IMR-90 (cell line): ENCODE measurements around the gene LIPE. TPM values are rescaled to one million over a fixed set of nuclear protein-coding genes. Genes with fewer than 3 reads are reported as not detected.
A peak's percentile ranks its signal among the peaks of the same experiment; 100 is the strongest.

ENCODE experiments used
- ATAC-seq: fragments of 200-7000 bp; cut with Tn5 transposase; 2 replicates; pipeline ENCODE4 v1.9.1; 2020; ENCODE audit warnings: low read depth, mild to moderate bottlenecking, moderate library complexity
- BruUV-seq: library from RNA; stranded (reverse); fragments of 400-500 nt; replicated peaks from 2 replicates; lab custom pipeline; 2021; lab: Mats Ljungman, UMichigan
- CTCF ChIA-PET: fragments of 300-600 bp; formaldehyde crosslinking; extraction: SDS; loops from one replicate; lab custom pipeline; 2021; ENCODE audit warnings: antibody characterized with exemption; lab: Yijun Ruan, JAX
- POLR2A ChIA-PET: fragments of 300-600 bp; sonication (Branson Sonifier 250); formaldehyde crosslinking; loops from one replicate; lab custom pipeline; 2022; ENCODE audit warnings: antibody characterized with exemption; ENCODE audit not compliant: unreplicated experiment; lab: Charles Lee
- DNase-seq: peaks from one replicate; pipeline ENCODE4 v3.0.0; 2013
- H2AFZ ChIP-seq: replicated peaks from 2 replicates; pipeline ENCODE3; 2013; ENCODE audit warnings: low read length, mild to moderate bottlenecking; ENCODE audit not compliant: poor library complexity
- H2AK5ac ChIP-seq: 2 replicates; pipeline ENCODE4 v1.6.1; 2013; ENCODE audit warnings: low read depth, low read length, inconsistent platforms
- H2AK9ac ChIP-seq: replicated peaks from 2 replicates; pipeline ENCODE3; 2013; ENCODE audit warnings: mild to moderate bottlenecking, low read depth, low read length, moderate library complexity; ENCODE audit not compliant: poor library complexity
- H2BK120ac ChIP-seq: 2 replicates; pipeline ENCODE4 v1.6.1; 2013; ENCODE audit warnings: low read depth, low read length, inconsistent platforms
- H2BK15ac ChIP-seq: 3 replicates; pipeline ENCODE4 v1.6.1; 2013; ENCODE audit warnings: low read depth, low read length, inconsistent platforms
- H2BK20ac ChIP-seq: 2 replicates; pipeline ENCODE4 v1.6.1; 2013; ENCODE audit warnings: low read depth, mild to moderate bottlenecking, inconsistent platforms, low read length, moderate library complexity
- H2BK5ac ChIP-seq: 2 replicates; pipeline ENCODE4 v1.6.1; 2013; ENCODE audit warnings: mild to moderate bottlenecking, low read depth, low read length, inconsistent platforms; ENCODE audit not compliant: poor library complexity, severe bottlenecking
- H3K14ac ChIP-seq: replicated peaks from 2 replicates; pipeline ENCODE4 v1.6.1; 2013; ENCODE audit warnings: low read depth, low read length, inconsistent platforms
- H3K18ac ChIP-seq: 2 replicates; pipeline ENCODE4 v1.6.1; 2013; ENCODE audit warnings: low read depth, low read length, control low read depth
- H3K23ac ChIP-seq: 2 replicates; pipeline ENCODE4 v1.6.1; 2013; ENCODE audit warnings: low read depth, low read length, inconsistent platforms
- H3K27ac ChIP-seq: 2 replicates; pipeline ENCODE4 v1.5.1; 2013; ENCODE audit warnings: mild to moderate bottlenecking, control low read depth, low read length; ENCODE audit not compliant: insufficient read depth
- H3K27me3 ChIP-seq: 2 replicates; pipeline ENCODE4 v1.6.1; 2013; ENCODE audit warnings: low read length; ENCODE audit not compliant: control insufficient read depth, insufficient read depth
- H3K36me3 ChIP-seq: 2 replicates; pipeline ENCODE4 v1.6.1; 2013; ENCODE audit warnings: low read length, mixed read lengths; ENCODE audit not compliant: control insufficient read depth, insufficient read depth
- H3K4ac ChIP-seq: 2 replicates; pipeline ENCODE4 v1.6.1; 2013; ENCODE audit warnings: low read depth, low read length, inconsistent platforms
- H3K4me1 ChIP-seq: 2 replicates; pipeline ENCODE4 v1.6.1; 2013; ENCODE audit warnings: low read length, mixed read lengths; ENCODE audit not compliant: control insufficient read depth, insufficient read depth
- H3K4me2 ChIP-seq: 2 replicates; pipeline ENCODE4 v1.6.1; 2013; ENCODE audit warnings: low read depth, mild to moderate bottlenecking, control low read depth, low read length, moderate library complexity
- H3K4me3 ChIP-seq: 2 replicates; pipeline ENCODE4 v1.5.1; 2013; ENCODE audit warnings: low read depth, mild to moderate bottlenecking, control low read depth, low read length, moderate library complexity; ENCODE audit not compliant: insufficient read depth
- H3K56ac ChIP-seq: 2 replicates; pipeline ENCODE4 v1.6.1; 2013; ENCODE audit warnings: low read length, inconsistent platforms; ENCODE audit not compliant: insufficient read depth; ENCODE audit errors: extremely low read depth
- H3K79me1 ChIP-seq, 2 experiments: 2 replicates each; pipeline ENCODE4 v1.6.1; 2013; ENCODE audit warnings: low read length in 2 of 2, inconsistent platforms in 1 of 2, low read depth in 1 of 2
- H3K9ac ChIP-seq: 2 replicates; pipeline ENCODE4 v1.6.1; 2013; ENCODE audit warnings: low read depth, low read length, control low read depth
- H3K9me1 ChIP-seq: 2 replicates; pipeline ENCODE4 v1.6.1; 2013; ENCODE audit warnings: low read length, inconsistent platforms; ENCODE audit not compliant: insufficient read depth
- H3K9me3 ChIP-seq: 2 replicates; pipeline ENCODE4 v1.6.1; 2013; ENCODE audit warnings: low read length; ENCODE audit not compliant: control insufficient read depth, insufficient read depth
- H4K20me1 ChIP-seq: 2 replicates; pipeline ENCODE4 v1.6.1; 2013; ENCODE audit warnings: low read length, inconsistent platforms; ENCODE audit not compliant: insufficient read depth
- H4K5ac ChIP-seq: 2 replicates; pipeline ENCODE4 v1.6.1; 2013; ENCODE audit warnings: mild to moderate bottlenecking, low read depth, low read length, control low read depth
- H4K8ac ChIP-seq, 2 experiments: 2 replicates each; pipeline ENCODE4 v1.6.1; 2013; ENCODE audit warnings: low read depth in 2 of 2, low read length in 2 of 2, control low read depth in 1 of 2, inconsistent platforms in 1 of 2
- H4K91ac ChIP-seq: 2 replicates; pipeline ENCODE4 v1.6.1; 2013; ENCODE audit warnings: low read depth, low read length, inconsistent platforms; ENCODE audit not compliant: insufficient read depth
- BHLHE40 ChIP-seq: fragments of 150-350 bp; IDR thresholded peaks from 2 replicates; pipeline ENCODE4 v1.6.1; 2016; ENCODE audit warnings: mild to moderate bottlenecking, low read depth, low read length
- CEBPB ChIP-seq: IDR thresholded peaks from 2 replicates; pipeline ENCODE4 v1.6.1; 2012; ENCODE audit warnings: low read depth, low read length, improper control_type of control experiment
- FOS ChIP-seq: fragments of 150-350 bp; IDR thresholded peaks from 2 replicates; pipeline ENCODE4 v1.6.1; 2016; ENCODE audit warnings: low read depth, low read length
- MAFK ChIP-seq: IDR thresholded peaks from 2 replicates; pipeline ENCODE4 v1.6.1; 2012; ENCODE audit warnings: low read depth, low read length, improper control_type of control experiment
- MXI1 ChIP-seq: IDR thresholded peaks from 2 replicates; pipeline ENCODE4 v1.6.1; 2012; ENCODE audit warnings: low read depth, mild to moderate bottlenecking, low read length, moderate library complexity, borderline replicate concordance
- NFE2L2 ChIP-seq: fragments of 150-350 bp; IDR thresholded peaks from 2 replicates; pipeline ENCODE4 v1.6.1; 2016; ENCODE audit warnings: low read depth, mild to moderate bottlenecking, low read length
- POLR2A ChIP-seq: IDR thresholded peaks from 2 replicates; pipeline ENCODE4 v1.6.1; 2012; ENCODE audit warnings: mild to moderate bottlenecking, low read depth, low read length
- RAD21 ChIP-seq: IDR thresholded peaks from 2 replicates; pipeline ENCODE4 v1.6.1; 2012; ENCODE audit warnings: low read length, improper control_type of control experiment
- RCOR1 ChIP-seq: IDR thresholded peaks from 2 replicates; pipeline ENCODE4 v1.6.1; 2012; ENCODE audit warnings: mild to moderate bottlenecking, low read length, improper control_type of control experiment; ENCODE audit not compliant: insufficient replicate concordance
- RFX5 ChIP-seq: IDR thresholded peaks from 2 replicates; pipeline ENCODE4 v1.8.0; 2012; ENCODE audit warnings: low read depth, mild to moderate bottlenecking, low read length, moderate library complexity
- SMC3 ChIP-seq: fragments of 150-350 bp; IDR thresholded peaks from 2 replicates; pipeline ENCODE4 v1.6.1; 2016; ENCODE audit warnings: low read depth, mild to moderate bottlenecking, antibody characterized with exemption, low read length, moderate library complexity
- WGBS, 2 experiments: methylation state at CpG; one replicate each; pipeline versions ENCODE4 v1.1.5 to v1.1.7; 2013; ENCODE audit warnings: missing lambda C conversion rate in 2 of 2; ENCODE audit not compliant: insufficient read length in 1 of 2; ENCODE audit errors: extremely low coverage in 2 of 2; 5-methylcytosine and 5-hydroxymethylcytosine counted together
- dilution Hi-C: fragments of 300-500 bp; cut with HindIII; formaldehyde crosslinking; loops from one replicate; pipeline ENCODE4 v1.14.3; 2018; ENCODE audit warnings: low sequenced_read_pairs; ENCODE audit not compliant: unreplicated experiment
- in situ Hi-C: fragments of 300-500 bp; cut with MboI; formaldehyde crosslinking; loops from 3 replicates; pipeline ENCODE4 v1.14.3; 2019; ENCODE audit warnings: low sequenced_read_pairs, inconsistent platforms, mixed read lengths
- intact Hi-C: fragments of 100-400 bp; cut with micrococcal nuclease; formaldehyde crosslinking; loops from 2 replicates; pipeline ENCODE4 v1.10.0; 2022
- polyA plus RNA-seq, 3 experiments: library from polyadenylated mRNA; depleted of rRNA; stranded (reverse); fragments of >200 nt; gene quantifications; 2 replicates each; pipeline ENCODE4 v1.2.3, GENCODE V29; 2012; ENCODE audit warnings: low replicate concordance in 1 of 3
- total RNA-seq: library from RNA; depleted of rRNA; stranded (reverse); fragments of >200 nt; gene quantifications from 2 replicates; pipeline ENCODE4 v1.2.3, GENCODE V29; 2012
- TF ChIP-seq, protein P1 (sequence below): fragments of 150-350 bp; IDR thresholded peaks from 2 replicates; pipeline ENCODE4 v1.6.1; 2016; ENCODE audit warnings: low read depth, mild to moderate bottlenecking, low read length, moderate library complexity, borderline replicate concordance
- TF ChIP-seq, protein P2 (sequence below): conservative IDR thresholded peaks from 2 replicates; pipeline ENCODE4 v1.5.1; 2012; ENCODE audit warnings: mild to moderate bottlenecking, low read depth, low read length, improper control_type of control experiment
- TF ChIP-seq, protein P3 (sequence below): fragments of 150-350 bp; IDR thresholded peaks from 2 replicates; pipeline ENCODE4 v1.6.1; 2017; ENCODE audit warnings: mild to moderate bottlenecking, antibody characterized with exemption, low read length, low read depth

Gene LIPE
- total and polyA plus RNA-seq, 2 of the 4 experiments (the other 2 are of a cell fraction), result 1.1 to 5.4 TPM

- no peaks in the 10 kb centered on the region for H3K9me3 ChIP-seq
- H2BK120ac ChIP-seq, result no peak overlapping the region
- peak overlapping the region in 1 of 2 experiments; percentile 86; a peak in 1 of 4 replicates for H4K8ac ChIP-seq
- peaks cover 0 to 35% of the 10 kb centered on the region in 2 experiments; a peak in 2 of 4 replicates for H3K79me1 ChIP-seq
- peaks cover 18% of the 10 kb centered on the region for H3K9me1 ChIP-seq
- in situ Hi-C loops, result no loop called here
- no peak for ATAC-seq
- BruUV-seq, result no TSS peak
- H3K56ac ChIP-seq, result no peak overlapping the region
- WGBS, 2 experiments, result 61% methylated on average over 18 of the region's 34 CpGs; no CpG with 5 or more reads in 1 of the 2 experiments
- H3K4ac ChIP-seq, result no peak overlapping the region
- peaks cover 13% of the 10 kb centered on the region; the same call in 1 of the 2 replicates for H4K20me1 ChIP-seq
- H3K14ac ChIP-seq, result peak overlapping the region; percentile 69; the same call in 1 of the 2 replicates
- 0 out of 2 replicates have a peak, but pooled peaks cover 1% of the 10 kb centered on the region for H3K36me3 ChIP-seq
- no peak overlapping the region for H3K9ac ChIP-seq
- H4K91ac ChIP-seq, result no peak overlapping the region
- no peak overlapping the region for H2BK20ac ChIP-seq
- ChIA-PET POLR2A (no interaction called here), CTCF (interaction anchor here (1.5 kb wide), 1 partner anchor 38 kb away, joined by 4 read pairs; no protein-coding TSS in a partner anchor)
- peak overlapping the region; percentile 78 for H2AK9ac ChIP-seq
- H2AFZ ChIP-seq, result no peak overlapping the region
- H3K27me3 ChIP-seq, result no peaks in the 10 kb centered on the region
- H2AK5ac ChIP-seq, result no peak overlapping the region
- no peak overlapping the region for H2BK5ac ChIP-seq
- no peak overlapping the region for H4K5ac ChIP-seq
- H3K23ac ChIP-seq, result peak overlapping the region; percentile 71
- intact Hi-C loops, result loop anchor here (10.0 kb wide), 1 partner anchor 268 kb away; the partner anchor contains the start of gene POU2F2
- H3K4me2 ChIP-seq, result peak overlapping the region; percentile 97; the same call in 1 of the 2 replicates
- no peak overlapping the region for H3K27ac ChIP-seq
- H3K18ac ChIP-seq, result no peak overlapping the region
- H3K4me3 ChIP-seq, result no peak overlapping the region
- peaks cover 7% of the 10 kb centered on the region; the same call in 1 of the 2 replicates for H3K4me1 ChIP-seq
- no peak for DNase-seq
- dilution Hi-C loops, result no loop called here
- no peak overlapping the region for H2BK15ac ChIP-seq
- TF ChIP-seq MXI1 (no peak), FOS (no peak), POLR2A (no peak), CEBPB (no peak), RCOR1 (no peak), NFE2L2 (no peak), BHLHE40 (no peak), RAD21 (no peak), RFX5 (no peak), SMC3 (no peak), MAFK (no peak)
- TF ChIP-seq, protein P1, sequence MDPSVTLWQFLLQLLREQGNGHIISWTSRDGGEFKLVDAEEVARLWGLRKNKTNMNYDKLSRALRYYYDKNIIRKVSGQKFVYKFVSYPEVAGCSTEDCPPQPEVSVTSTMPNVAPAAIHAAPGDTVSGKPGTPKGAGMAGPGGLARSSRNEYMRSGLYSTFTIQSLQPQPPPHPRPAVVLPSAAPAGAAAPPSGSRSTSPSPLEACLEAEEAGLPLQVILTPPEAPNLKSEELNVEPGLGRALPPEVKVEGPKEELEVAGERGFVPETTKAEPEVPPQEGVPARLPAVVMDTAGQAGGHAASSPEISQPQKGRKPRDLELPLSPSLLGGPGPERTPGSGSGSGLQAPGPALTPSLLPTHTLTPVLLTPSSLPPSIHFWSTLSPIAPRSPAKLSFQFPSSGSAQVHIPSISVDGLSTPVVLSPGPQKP, result no peak
- TF ChIP-seq, protein P2, sequence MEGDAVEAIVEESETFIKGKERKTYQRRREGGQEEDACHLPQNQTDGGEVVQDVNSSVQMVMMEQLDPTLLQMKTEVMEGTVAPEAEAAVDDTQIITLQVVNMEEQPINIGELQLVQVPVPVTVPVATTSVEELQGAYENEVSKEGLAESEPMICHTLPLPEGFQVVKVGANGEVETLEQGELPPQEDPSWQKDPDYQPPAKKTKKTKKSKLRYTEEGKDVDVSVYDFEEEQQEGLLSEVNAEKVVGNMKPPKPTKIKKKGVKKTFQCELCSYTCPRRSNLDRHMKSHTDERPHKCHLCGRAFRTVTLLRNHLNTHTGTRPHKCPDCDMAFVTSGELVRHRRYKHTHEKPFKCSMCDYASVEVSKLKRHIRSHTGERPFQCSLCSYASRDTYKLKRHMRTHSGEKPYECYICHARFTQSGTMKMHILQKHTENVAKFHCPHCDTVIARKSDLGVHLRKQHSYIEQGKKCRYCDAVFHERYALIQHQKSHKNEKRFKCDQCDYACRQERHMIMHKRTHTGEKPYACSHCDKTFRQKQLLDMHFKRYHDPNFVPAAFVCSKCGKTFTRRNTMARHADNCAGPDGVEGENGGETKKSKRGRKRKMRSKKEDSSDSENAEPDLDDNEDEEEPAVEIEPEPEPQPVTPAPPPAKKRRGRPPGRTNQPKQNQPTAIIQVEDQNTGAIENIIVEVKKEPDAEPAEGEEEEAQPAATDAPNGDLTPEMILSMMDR, result no peak
- TF ChIP-seq, protein P3, sequence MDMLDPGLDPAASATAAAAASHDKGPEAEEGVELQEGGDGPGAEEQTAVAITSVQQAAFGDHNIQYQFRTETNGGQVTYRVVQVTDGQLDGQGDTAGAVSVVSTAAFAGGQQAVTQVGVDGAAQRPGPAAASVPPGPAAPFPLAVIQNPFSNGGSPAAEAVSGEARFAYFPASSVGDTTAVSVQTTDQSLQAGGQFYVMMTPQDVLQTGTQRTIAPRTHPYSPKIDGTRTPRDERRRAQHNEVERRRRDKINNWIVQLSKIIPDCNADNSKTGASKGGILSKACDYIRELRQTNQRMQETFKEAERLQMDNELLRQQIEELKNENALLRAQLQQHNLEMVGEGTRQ, result no peak
These were observed 24.6 kb downstream of the LIPE start for GRCh38 chr19:42402376-42403116.
